ENCODE results near the gene SDSL.
A peak's percentile ranks its signal among the peaks of the same experiment; 100 is the strongest.

Gene SDSL

DNA sequence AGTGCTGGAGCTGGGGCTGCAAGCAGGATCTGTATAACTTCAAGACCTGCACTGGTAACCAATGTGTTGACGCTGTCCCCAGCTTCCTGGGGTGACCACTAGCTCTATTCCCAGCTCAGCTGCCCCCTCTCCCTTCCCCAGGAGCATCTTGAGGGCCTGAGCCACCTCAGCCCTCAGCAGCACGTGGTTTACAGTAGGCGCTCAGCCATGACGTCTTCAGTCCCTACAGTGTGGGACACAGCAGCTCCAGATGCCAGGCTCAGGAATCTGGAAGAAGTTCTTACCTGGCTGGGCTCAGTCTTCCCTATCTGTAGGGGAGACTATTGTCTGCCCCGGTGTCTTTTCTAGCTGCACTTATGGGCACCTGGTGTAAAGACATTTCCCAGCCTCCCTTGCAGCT, 27.1 kb upstream of the SDSL start:
- no peak for DNase-seq

GRCh38 chr12:113396200-113396599, 26.0 kb upstream of the SDSL start:
- no peak for DNase-seq

- no peak for DNase-seq
Measured at GRCh38 chr12:113396828-113397496, 25.2 kb upstream of the SDSL start.

- no peak for DNase-seq
Measured at GRCh38 chr12:113397497-113398197, 24.5 kb upstream of the SDSL start.

DNA sequence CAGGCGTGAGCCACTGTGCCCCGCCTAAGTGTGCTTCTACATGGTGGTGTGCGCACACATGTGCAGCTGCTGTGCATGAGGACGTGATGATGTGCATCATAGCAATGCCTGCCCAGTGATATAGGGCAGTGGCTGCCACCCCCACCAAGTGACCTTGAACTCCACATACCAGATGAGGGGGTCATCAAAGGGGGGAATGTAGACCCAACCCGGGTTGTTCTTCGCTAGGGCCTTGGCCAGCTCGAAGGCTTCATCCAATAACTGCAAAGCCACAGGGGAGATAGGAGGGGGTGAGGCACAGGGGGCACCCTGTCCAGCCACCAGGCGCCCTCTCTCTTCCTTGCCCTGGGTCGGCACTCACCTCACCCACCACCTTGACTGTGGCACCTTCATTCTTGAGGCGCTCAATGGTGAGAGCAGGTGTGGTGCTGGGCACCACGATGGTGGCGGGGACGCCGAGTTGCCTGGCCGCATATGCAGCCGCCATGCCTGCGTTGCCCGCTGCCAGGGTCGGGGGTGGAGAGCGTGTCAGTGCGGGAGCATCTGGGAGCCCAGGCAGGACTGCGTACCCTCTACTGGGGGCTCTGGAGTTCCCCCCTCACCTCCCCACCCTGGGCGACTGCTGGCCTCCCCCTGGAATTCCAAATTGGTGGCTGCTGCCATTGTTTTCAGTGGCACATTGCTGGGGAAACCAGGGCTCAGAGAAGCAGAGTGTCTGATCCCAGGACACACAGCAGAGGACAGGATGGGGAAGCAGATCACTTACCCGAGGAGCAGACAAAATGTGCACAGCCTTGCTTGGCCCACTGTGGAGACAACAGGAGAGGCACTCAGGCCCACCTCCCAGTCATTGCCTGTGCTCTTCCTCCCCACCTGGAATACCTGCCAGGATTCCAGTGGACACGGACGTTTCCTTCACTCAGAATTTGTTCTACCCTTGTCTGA, 23.6 kb upstream of the SDSL start:
- DNase-seq, result no peak

DNA sequence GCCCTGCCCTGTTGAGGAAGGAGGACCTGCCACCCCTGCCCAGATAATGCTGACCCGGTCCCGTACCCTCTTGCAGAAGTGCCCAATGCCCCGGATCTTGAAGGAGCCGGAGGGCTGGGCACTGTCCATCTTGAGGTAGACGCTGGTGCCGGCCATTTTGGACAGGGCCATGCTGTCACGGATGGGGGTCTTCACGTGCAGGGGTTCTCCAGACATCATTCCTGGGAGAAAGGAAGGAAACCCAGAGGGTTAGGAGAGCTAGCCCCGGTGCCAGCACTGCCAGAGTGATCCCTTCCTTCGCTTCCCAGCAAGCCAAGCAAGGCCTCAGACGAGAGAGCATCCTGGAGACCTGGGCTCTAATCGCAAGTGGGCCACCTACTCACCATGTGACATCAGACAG, 22.7 kb upstream of the SDSL start:
- no peak for DNase-seq

- no peak for DNase-seq
Measured at GRCh38 chr12:113400362-113400761, 21.8 kb upstream of the SDSL start.

DNA sequence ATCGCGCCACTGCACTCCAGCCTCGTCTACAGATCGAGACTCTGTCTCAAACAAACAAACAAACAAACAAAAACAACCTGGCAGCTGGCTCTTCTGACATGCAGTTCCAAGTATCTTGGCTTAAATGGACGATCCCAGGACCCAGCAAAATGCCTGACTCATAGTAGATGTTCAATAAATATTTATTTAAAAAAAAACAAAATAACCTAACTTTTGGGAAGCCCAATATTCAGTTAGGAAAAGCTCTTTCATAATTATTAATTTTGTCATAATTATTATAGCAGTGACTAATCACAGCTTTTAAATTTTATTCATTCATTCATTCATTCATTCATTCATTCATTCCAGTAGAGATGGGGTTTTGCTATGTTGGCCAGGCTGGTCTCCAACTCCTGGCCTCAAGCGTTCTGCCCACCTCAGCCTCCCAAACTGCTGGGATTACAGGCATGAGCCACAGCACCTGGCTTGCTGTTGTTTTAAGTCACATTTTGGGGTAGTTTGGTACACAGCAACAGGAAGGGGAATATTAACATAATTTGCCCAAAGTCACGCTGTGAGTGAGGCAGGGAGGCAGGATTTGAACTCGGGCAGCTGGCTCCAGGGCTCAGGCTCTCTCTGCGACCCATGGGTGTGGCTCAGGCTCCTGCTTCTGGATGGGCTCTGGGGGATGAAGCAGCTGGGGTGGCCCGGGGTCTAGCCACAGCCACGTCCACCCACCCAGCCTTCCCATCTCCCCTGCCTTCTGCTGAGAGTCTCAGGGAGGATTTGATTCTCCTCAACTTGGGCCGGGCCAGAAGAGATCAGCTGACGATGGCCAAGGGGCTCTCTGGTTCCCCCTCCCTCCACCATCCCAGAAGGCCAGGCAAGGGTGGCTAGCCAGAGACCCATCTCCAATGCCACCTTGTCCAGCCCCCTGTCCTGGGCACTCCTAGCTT, 20.8 kb upstream of the SDSL start:
- DNase-seq, result no peak

GRCh38 chr12:113402586-113403260, 19.5 kb upstream of the SDSL start:
- DNase-seq, result no peak

GRCh38 chr12:113403435-113404415, 18.5 kb upstream of the SDSL start, which contains the start of gene SDS:
SDS (minus strand) TSS chr12:113403887; CDS start chr12:113399708, 4,179 bp downstream.
- DNase-seq, result peak; percentile 10

GRCh38 chr12:113405694-113406093, 16.5 kb upstream of the SDSL start:
- DNase-seq, result no peak

GRCh38 chr12:113407931-113408600, 14.1 kb upstream of the SDSL start:
- DNase-seq, result no peak

DNA sequence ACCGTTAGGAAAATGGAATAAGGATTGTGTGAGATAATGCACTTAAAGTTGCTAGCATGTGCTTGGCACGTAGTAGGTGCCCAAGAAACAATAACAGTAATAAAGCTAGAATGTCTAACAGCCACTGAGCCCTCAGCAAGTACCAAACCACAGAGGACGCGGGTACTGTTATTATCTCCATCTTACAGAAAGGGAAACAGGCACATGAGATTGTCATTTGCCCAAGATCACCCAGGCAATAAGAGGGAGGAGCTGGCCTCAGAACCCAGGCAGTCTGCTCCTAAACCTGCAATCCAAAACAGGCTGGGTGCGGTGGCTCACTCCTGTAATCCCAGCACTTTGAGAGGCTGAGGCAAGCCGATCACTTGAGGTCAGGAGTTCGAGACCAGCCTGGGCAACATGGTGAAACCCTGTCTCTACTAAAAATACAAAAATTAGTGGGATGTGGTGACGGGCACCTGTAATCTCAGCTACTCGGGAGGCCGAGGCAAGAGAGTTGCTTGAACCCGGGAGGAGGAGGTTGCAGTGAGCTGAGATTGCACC, 13.4 kb upstream of the SDSL start:
- no peak for DNase-seq

DNA sequence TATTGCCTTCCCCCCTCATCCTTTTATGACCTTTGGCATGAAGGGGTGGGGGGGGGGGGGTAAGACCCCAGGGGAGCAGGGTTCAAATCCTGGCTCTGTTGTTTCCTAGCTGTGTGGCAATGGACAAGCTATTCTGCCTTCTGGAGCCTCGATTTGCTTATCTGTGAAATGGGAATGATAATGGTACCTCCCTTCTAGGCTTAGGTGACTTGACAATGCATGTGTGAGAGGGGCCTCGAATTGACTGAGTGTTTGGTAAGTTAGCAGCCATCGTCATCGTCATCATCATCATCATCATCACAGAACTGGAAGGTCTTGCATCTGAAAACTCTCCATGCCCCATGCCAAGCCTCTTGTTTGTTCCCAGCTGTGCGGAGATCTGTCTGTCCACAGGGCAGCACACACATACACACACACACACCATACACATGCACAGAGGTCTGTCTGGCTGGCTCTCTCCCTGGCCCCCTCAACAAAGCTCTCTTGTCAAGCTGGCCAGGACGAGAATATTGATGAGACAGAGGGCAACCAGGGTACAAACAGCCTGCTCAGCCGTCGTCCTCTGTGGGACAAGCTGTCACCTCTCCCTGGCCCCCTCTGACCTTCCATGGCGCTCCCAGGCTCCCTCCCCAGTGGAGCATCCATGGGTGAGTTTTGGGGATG, 12.6 kb upstream of the SDSL start:
- no peak for DNase-seq

DNA sequence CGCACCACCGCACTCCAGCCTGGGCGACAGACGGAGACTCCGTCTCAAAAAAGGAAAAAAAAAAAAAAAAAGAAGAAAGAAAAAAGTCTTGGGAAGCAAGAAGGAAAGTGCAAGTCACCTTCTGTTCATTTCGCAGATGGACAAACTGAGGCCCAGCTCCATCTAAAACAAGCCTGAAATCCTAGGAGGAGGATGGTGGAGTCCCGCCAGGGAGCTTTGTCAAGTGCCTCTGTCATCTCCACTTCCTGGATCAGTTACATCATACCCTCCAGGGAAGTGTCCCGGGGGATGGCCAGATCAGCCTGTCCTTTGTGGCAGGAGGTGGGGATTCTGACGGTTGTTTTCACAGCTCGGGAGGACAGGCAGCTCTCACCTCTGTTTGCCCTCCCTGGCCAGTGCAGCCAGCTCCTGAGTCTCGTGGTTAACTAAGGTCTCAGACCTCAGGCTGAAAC, 8.7 kb upstream of the SDSL start:
- DNase-seq, result no peak

DNA sequence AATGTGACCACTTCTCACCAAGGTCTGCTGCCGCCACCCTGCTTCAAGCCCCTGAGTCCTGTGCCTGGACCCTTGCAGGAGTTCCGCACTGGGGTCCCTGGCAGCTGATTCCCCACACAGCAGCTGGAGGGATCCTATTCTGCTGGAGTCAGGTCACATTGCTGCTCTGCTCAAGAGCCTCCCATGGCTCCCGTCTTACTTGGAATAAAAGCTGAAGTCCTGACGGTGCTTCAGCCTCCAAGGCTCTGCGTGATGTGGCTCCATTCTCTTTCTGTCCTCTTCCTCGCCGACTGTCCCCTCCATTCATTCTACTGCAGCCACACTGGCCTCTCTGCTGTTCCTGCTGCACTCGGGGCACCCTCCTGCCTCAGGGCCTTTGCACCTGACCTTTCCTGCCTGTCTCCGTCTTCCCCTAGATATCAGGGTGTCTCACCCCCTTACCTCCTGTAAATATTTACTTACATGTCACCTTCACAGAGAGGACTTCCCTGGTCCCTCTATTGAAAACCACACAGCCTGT, 7.6 kb upstream of the SDSL start:
- DNase-seq, result no peak

- no peak for DNase-seq
Measured at GRCh38 chr12:113416091-113416754, 6.0 kb upstream of the SDSL start.
